NOMO-1 (cell line): Measurements from ENCODE around the gene CD79A.

Source experiments
- DNase-seq, 2 experiments: peaks; one replicate each; lab custom pipeline; 2025; ENCODE audit not compliant: unreplicated experiment in 2 of 2; lab: John Stamatoyannopoulos, UW

CD79A gene

DNA sequence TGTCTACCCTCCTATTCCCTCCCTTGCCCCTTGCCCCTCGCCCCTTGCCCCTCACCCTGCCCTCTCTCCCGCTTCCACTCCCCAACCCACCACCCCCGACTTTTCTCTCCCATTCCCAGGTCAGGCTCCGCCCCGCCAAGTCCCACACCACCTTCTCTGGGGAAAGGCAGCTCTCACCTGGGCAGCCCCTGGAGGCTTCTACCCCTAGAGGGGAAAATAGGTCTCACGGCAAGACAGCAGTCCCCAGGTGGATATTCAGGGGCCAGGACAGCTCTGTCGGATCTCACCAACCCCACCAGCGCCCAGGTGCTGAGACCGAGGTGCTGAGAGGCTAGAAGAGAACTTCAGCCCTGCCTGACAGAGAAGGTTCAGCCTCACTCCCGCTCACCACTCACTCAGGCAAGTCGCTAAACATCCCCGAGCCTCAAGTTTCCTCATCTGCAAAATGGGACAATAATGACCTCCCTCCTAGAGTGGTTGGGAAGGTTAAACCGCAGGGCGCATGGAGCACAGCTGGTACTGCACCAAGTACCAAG lies 52.5 kb downstream of the CD79A start:
- DNase-seq, result no peak

DNA sequence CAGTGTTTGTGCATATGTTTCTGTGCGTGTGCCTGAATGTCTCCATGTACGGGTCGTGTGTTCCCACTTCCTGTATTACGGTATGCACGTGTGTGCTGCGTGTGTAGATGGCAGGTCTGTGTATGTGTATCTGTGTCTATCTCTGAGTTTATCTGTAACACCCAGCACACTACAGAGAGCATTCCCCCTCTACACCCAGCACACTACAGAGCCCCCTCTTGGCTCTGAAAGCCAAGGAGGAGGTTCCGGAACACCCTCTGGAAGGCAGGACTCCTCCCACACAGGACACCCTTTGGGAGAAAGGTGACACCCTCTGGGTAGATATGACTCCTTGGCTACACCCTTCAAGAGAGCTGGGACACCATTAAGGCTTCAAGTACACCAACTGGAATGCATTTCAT lies 53.2 kb downstream of the CD79A start:
- DNase-seq, result no peak
